Upper lobe of left lung (tissue), 4 donors: ENCODE data around the gene PROX1.

Experiments used
- EP300 ChIP-seq, 4 donors: sonication (generic); formaldehyde crosslinking; IDR thresholded peaks; one replicate each; pipeline ENCODE4 v1.5.1; 2017; ENCODE audit warnings: antibody characterized with exemption in 4 of 4, control low read depth in 2 of 4
- POLR2A ChIP-seq, 4 donors: fragments of 450-650 bp; IDR thresholded peaks; one replicate each; pipeline ENCODE4 v1.5.1; 2016 to 2017; ENCODE audit warnings: antibody characterized with exemption in 4 of 4, mild to moderate bottlenecking in 2 of 4
- POLR2AphosphoS5 ChIP-seq, 2 donors: sonication (generic); formaldehyde crosslinking; IDR thresholded peaks; one replicate each; pipeline ENCODE4 v1.5.1; 2017; ENCODE audit warnings: antibody characterized with exemption in 2 of 2
- TF ChIP-seq, protein P1 (sequence below), 6 experiments: fragments of 450-650 bp in 4 of 6; fragments of 200-600 bp in 2 of 6; sonication (generic) in 2 of 6; IDR thresholded peaks; one replicate each; pipeline ENCODE4 v1.5.1; 2016 to 2019; ENCODE audit warnings: antibody characterized with exemption in 6 of 6

DNA sequence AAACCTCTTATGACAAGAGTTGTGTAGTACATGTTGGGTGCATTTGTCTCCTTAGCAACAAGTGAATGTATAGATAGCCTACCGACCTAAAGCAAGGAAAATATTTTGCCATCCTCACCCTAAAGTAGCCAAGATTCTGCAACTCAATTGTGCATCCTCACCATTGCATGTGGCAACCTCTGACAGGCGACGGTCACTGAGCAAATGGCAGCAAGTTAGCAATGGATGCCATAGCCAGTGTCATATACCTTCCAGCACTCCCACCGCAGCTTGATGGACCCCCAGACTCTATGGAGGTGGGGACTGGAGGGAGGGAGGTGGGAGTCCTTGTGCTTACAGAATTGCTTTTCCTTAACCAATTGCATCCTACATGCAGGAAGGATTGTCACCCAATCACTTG lies 17.0 kb downstream of the PROX1 start:
- TF ChIP-seq, protein P1, sequence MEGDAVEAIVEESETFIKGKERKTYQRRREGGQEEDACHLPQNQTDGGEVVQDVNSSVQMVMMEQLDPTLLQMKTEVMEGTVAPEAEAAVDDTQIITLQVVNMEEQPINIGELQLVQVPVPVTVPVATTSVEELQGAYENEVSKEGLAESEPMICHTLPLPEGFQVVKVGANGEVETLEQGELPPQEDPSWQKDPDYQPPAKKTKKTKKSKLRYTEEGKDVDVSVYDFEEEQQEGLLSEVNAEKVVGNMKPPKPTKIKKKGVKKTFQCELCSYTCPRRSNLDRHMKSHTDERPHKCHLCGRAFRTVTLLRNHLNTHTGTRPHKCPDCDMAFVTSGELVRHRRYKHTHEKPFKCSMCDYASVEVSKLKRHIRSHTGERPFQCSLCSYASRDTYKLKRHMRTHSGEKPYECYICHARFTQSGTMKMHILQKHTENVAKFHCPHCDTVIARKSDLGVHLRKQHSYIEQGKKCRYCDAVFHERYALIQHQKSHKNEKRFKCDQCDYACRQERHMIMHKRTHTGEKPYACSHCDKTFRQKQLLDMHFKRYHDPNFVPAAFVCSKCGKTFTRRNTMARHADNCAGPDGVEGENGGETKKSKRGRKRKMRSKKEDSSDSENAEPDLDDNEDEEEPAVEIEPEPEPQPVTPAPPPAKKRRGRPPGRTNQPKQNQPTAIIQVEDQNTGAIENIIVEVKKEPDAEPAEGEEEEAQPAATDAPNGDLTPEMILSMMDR (IDR thresholded peaks at IDR 0.05), result no peak
- no peak for TF ChIP-seq POLR2A (IDR thresholded peaks at IDR 0.05)
- TF ChIP-seq EP300 (IDR thresholded peaks at IDR 0.05), result no peak
- no peak for TF ChIP-seq POLR2AphosphoS5 (IDR thresholded peaks at IDR 0.05)
